ENCODE results near the gene NSD1. TPM values are rescaled to one million over a fixed set of nuclear protein-coding genes. Genes with fewer than 3 reads are reported as not detected.

NSD1 gene
- total and polyA plus RNA-seq, 2 of the 4 experiments (the other 2 are of a cell fraction), result 7.7 to 31.0 TPM

GRCh38 chr5:177107159-177107558, 26.4 kb upstream of the NSD1 start:
- no TSS peak for BruUV-seq (replicated peaks)
- CTCF ChIA-PET, result no interaction called here
- H3K14ac ChIP-seq (replicated peaks; ENCODE audit: low read depth, low read length), result no peak overlapping the region
- H4K20me1 ChIP-seq (ENCODE audit: insufficient read depth, low read length), result no peaks in the 10 kb centered on the region
- no peak overlapping the region for H3K9ac ChIP-seq (ENCODE audit: low read depth, low read length)
- H2BK20ac ChIP-seq (ENCODE audit: low read depth, low read length), result no peak overlapping the region
- no peak for TF ChIP-seq SMC3 (IDR thresholded peaks at IDR 0.05; ENCODE audit: low read depth, low read length)
- TF ChIP-seq NFE2L2 (IDR thresholded peaks at IDR 0.05; ENCODE audit: low read depth, low read length), result no peak
- no peak for TF ChIP-seq MAFK (IDR thresholded peaks at IDR 0.05; ENCODE audit: low read depth, low read length)
- no peak for TF ChIP-seq MAZ (IDR thresholded peaks at IDR 0.05; ENCODE audit: borderline replicate concordance, low read depth, low read length)
- TF ChIP-seq BHLHE40 (IDR thresholded peaks at IDR 0.05; ENCODE audit: low read depth, low read length), result no peak
- no peak overlapping the region for H3K23ac ChIP-seq (ENCODE audit: low read depth, low read length)
- H2BK15ac ChIP-seq (ENCODE audit: low read depth, low read length), result no peak overlapping the region
- ATAC-seq (ENCODE audit: low read depth), result no peak
- no peaks in the 10 kb centered on the region for H3K9me3 ChIP-seq (ENCODE audit: control insufficient read depth, insufficient read depth, low read length)
- in situ Hi-C loops (cut with MboI; ENCODE audit: low sequenced_read_pairs), result no loop called here
- H4K91ac ChIP-seq (ENCODE audit: insufficient read depth, low read depth, low read length), result no peak overlapping the region
- no peak overlapping the region for H2BK5ac ChIP-seq (ENCODE audit: low read depth, low read length, poor library complexity, severe bottlenecking)
- H3K27ac ChIP-seq (ENCODE audit: insufficient read depth, low read length), result no peak overlapping the region
- no peak overlapping the region for H4K5ac ChIP-seq (ENCODE audit: low read depth, low read length)
- no peaks in the 10 kb centered on the region for H3K4me1 ChIP-seq (ENCODE audit: control insufficient read depth, insufficient read depth, low read length)
- H3K56ac ChIP-seq (ENCODE audit: extremely low read depth, insufficient read depth, low read length), result no peak overlapping the region
- no peak overlapping the region for H2AFZ ChIP-seq (replicated peaks; ENCODE audit: low read length, poor library complexity)
- no peak overlapping the region for H3K4ac ChIP-seq (ENCODE audit: low read depth, low read length)
- H3K18ac ChIP-seq (ENCODE audit: low read depth, low read length), result no peak overlapping the region
- DNase-seq, result no peak
- no peaks in the 10 kb centered on the region for H3K79me1 ChIP-seq (ENCODE audit: low read depth in 1 of 2, low read length in 2 of 2)
- H3K4me2 ChIP-seq (ENCODE audit: low read depth, low read length), result no peak overlapping the region
- POLR2A ChIA-PET (ENCODE audit: unreplicated experiment), result no interaction called here
- no peak overlapping the region for H2AK9ac ChIP-seq (replicated peaks; ENCODE audit: low read depth, low read length, poor library complexity)
- no peaks in the 10 kb centered on the region for H3K9me1 ChIP-seq (ENCODE audit: insufficient read depth, low read length)
- H2BK120ac ChIP-seq (ENCODE audit: low read depth, low read length), result no peak overlapping the region
- no peaks in the 10 kb centered on the region for H3K36me3 ChIP-seq (ENCODE audit: control insufficient read depth, insufficient read depth, low read length)
- no CpG with 5 or more reads among the region's 4 CpGs for WGBS, 2 experiments (ENCODE audit: extremely low coverage in 2 of 2, insufficient read length in 1 of 2)
- H3K27me3 ChIP-seq (ENCODE audit: control insufficient read depth, insufficient read depth, low read length), result no peaks in the 10 kb centered on the region; the same call in 1 of the 2 replicates
- dilution Hi-C loops (cut with HindIII; ENCODE audit: low sequenced_read_pairs, unreplicated experiment), result no loop called here
- no peak overlapping the region for H3K4me3 ChIP-seq (ENCODE audit: insufficient read depth, low read depth, low read length)
- H2AK5ac ChIP-seq (ENCODE audit: low read depth, low read length), result no peak overlapping the region
- no peak overlapping the region for H4K8ac ChIP-seq (ENCODE audit: low read depth in 2 of 2, low read length in 2 of 2)
- intact Hi-C loops (cut with micrococcal nuclease), result no loop called here

Measured in IMR-90 (cell line).